Measurements from ENCODE around the gene SSR4.
"Not testable (repeated sequence)": the region's sequence is repeated elsewhere in the genome, so short reads cannot be mapped to it uniquely, and the experiment has no call there.

The SSR4 gene

GRCh38 chrX:153807976-153808375 is 13.5 kb downstream of the SSR4 start:
- DNase-seq, result no peak

- DNase-seq, result no peak
Measured at GRCh38 chrX:153812220-153812619, 17.8 kb downstream of the SSR4 start.

GRCh38 chrX:153813161-153813560 is 18.7 kb downstream of the SSR4 start:
- no peak for DNase-seq

- DNase-seq, result no peak
Measured at GRCh38 chrX:153814591-153815315, 20.3 kb downstream of the SSR4 start.

GRCh38 chrX:153816831-153817690 is 22.6 kb downstream of the SSR4 start:
- DNase-seq, result peak; percentile 34 to 50

GRCh38 chrX:153818064-153818463 is 23.6 kb downstream of the SSR4 start:
- not testable (repeated sequence) for DNase-seq

GRCh38 chrX:153818571-153819383 is 24.3 kb downstream of the SSR4 start:
- DNase-seq, result peak; percentile 41 to 65

- no peak for DNase-seq
Measured at GRCh38 chrX:153819384-153820040, 25.0 kb downstream of the SSR4 start.

- DNase-seq, result no peak
Measured at GRCh38 chrX:153820601-153821000, 26.1 kb downstream of the SSR4 start.

GRCh38 chrX:153821066-153821465 is 26.6 kb downstream of the SSR4 start:
- DNase-seq, result no peak

GRCh38 chrX:153824348-153824747 is 29.9 kb downstream of the SSR4 start:
- DNase-seq, result no peak

GRCh38 chrX:153825042-153825441 is 30.6 kb downstream of the SSR4 start:
- no peak for DNase-seq

GRCh38 chrX:153827016-153827415 is 32.5 kb downstream of the SSR4 start:
- DNase-seq, result no peak

GRCh38 chrX:153827903-153828302 is 33.4 kb downstream of the SSR4 start:
- DNase-seq, result no peak

GRCh38 chrX:153828308-153828707 is 33.8 kb downstream of the SSR4 start:
- DNase-seq, result no peak

- peak in 1 of 2 donors; percentile 11 for DNase-seq
Measured at GRCh38 chrX:153828723-153829548, 34.5 kb downstream of the SSR4 start.

GRCh38 chrX:153829549-153829798 is 35.0 kb downstream of the SSR4 start:
- no peak for DNase-seq

GRCh38 chrX:153829799-153830639 is 35.6 kb downstream of the SSR4 start, which contains the start of gene PDZD4:
Gene PDZD4, minus strand, starts transcription at chrX:153830544. Its CDS starts 246 bp downstream, at chrX:153830298.
- peak in 1 of 2 donors; percentile 16 for DNase-seq

- no peak for DNase-seq
Measured at GRCh38 chrX:153830640-153831428, 36.4 kb downstream of the SSR4 start.

All from CD4-positive, alpha-beta T cell treated with Interferon alpha-2 for 1 hour (primary cell).